ENCODE measurements around the gene ST6GAL2.

DNA sequence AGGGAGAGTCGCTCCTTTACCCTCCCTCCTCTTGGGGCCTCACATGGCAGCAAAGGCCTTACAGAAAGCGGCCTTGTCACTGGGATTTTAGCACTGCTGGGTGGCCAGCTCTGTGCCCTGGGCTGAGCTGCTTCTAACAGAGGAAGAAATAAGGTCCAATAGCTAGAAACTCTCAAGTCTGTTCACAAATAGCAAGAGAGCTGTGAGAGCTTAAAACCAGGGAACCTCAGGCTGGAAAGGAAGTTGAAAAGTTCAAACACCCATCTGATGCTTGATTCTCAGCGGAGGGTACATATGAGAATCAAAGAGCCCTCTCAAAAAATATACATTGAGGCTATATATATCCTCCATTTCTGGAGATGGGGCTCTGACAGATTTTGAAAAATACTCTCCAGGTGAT is 54.7 kb downstream of the ST6GAL2 start:
- TF ChIP-seq, protein P1, sequence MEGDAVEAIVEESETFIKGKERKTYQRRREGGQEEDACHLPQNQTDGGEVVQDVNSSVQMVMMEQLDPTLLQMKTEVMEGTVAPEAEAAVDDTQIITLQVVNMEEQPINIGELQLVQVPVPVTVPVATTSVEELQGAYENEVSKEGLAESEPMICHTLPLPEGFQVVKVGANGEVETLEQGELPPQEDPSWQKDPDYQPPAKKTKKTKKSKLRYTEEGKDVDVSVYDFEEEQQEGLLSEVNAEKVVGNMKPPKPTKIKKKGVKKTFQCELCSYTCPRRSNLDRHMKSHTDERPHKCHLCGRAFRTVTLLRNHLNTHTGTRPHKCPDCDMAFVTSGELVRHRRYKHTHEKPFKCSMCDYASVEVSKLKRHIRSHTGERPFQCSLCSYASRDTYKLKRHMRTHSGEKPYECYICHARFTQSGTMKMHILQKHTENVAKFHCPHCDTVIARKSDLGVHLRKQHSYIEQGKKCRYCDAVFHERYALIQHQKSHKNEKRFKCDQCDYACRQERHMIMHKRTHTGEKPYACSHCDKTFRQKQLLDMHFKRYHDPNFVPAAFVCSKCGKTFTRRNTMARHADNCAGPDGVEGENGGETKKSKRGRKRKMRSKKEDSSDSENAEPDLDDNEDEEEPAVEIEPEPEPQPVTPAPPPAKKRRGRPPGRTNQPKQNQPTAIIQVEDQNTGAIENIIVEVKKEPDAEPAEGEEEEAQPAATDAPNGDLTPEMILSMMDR (IDR thresholded peaks at IDR 0.05) = no peak
- TF ChIP-seq POLR2AphosphoS5 (IDR thresholded peaks at IDR 0.05) = no peak
- no peak for TF ChIP-seq POLR2A (IDR thresholded peaks at IDR 0.05)

All from breast epithelium (tissue), 3 donors.